ENCODE data around the gene MS4A13. TPM values are rescaled to one million over a fixed set of nuclear protein-coding genes. Genes with fewer than 3 reads are reported as not detected.

Gene MS4A13
- not detected for polyA plus RNA-seq (2012; ENCODE audit: insufficient read depth, insufficient read length, low read depth)

- Histone ChIP-seq H3K27me3 (no peaks in the 10 kb centered on the region), H3K36me3 (no peaks in the 10 kb centered on the region), H3K4me3 (ENCODE audit: low read depth, low read length) (no peak within 1 kb of the TSS), H3K9me3 (no peaks in the 10 kb centered on the region), H3K4me1 (no peaks in the 10 kb centered on the region)
- no peak for DNase-seq
- TF ChIP-seq CTCF (IDR thresholded peaks at IDR 0.05; ENCODE audit: low read depth, low read length): no peak
These were observed at the start of gene MS4A13 for GRCh38 chr11:60515144-60515855. Gene MS4A13 (plus strand): TSS chr11:60515392. CDS start chr11:60518084, 2,692 bp downstream.

GRCh38 chr11:60468829-60469228, 46.4 kb upstream of the MS4A13 start:
- no peaks in the 10 kb centered on the region for H3K4me1 ChIP-seq
- H3K36me3 ChIP-seq: no peaks in the 10 kb centered on the region
- H3K27me3 ChIP-seq: no peaks in the 10 kb centered on the region
- TF ChIP-seq CTCF (IDR thresholded peaks at IDR 0.05; ENCODE audit: low read depth, low read length): no peak
- H3K9me3 ChIP-seq: no peaks in the 10 kb centered on the region
- H3K4me3 ChIP-seq (ENCODE audit: low read depth, low read length): no peak overlapping the region
- DNase-seq: no peak

- TF ChIP-seq CTCF (IDR thresholded peaks at IDR 0.05; ENCODE audit: low read depth, low read length): no peak
- no peaks in the 10 kb centered on the region for H3K36me3 ChIP-seq
- DNase-seq: no peak
- no peaks in the 10 kb centered on the region for H3K4me1 ChIP-seq
- no peak overlapping the region for H3K4me3 ChIP-seq (ENCODE audit: low read depth, low read length)
- no peaks in the 10 kb centered on the region for H3K27me3 ChIP-seq
- no peaks in the 10 kb centered on the region for H3K9me3 ChIP-seq
These were observed 45.5 kb upstream of the MS4A13 start for GRCh38 chr11:60469723-60470122.

- no peak for TF ChIP-seq CTCF (IDR thresholded peaks at IDR 0.05; ENCODE audit: low read depth, low read length)
- no peaks in the 10 kb centered on the region for H3K27me3 ChIP-seq
- H3K36me3 ChIP-seq: no peaks in the 10 kb centered on the region
- H3K4me3 ChIP-seq (ENCODE audit: low read depth, low read length): no peak overlapping the region
- DNase-seq: no peak
- no peaks in the 10 kb centered on the region for H3K9me3 ChIP-seq
- H3K4me1 ChIP-seq: no peaks in the 10 kb centered on the region
These were observed 38.2 kb upstream of the MS4A13 start for GRCh38 chr11:60477035-60477445.

- no peaks in the 10 kb centered on the region for H3K36me3 ChIP-seq
- no peaks in the 10 kb centered on the region for H3K27me3 ChIP-seq
- H3K9me3 ChIP-seq: no peaks in the 10 kb centered on the region
- no peaks in the 10 kb centered on the region for H3K4me1 ChIP-seq
- no peak overlapping the region for H3K4me3 ChIP-seq (ENCODE audit: low read depth, low read length)
- DNase-seq: no peak
- TF ChIP-seq CTCF (IDR thresholded peaks at IDR 0.05; ENCODE audit: low read depth, low read length): no peak
These were observed 32.8 kb upstream of the MS4A13 start for GRCh38 chr11:60482361-60482760.

- Histone ChIP-seq H3K36me3 (no peaks in the 10 kb centered on the region), H3K4me3 (ENCODE audit: low read depth, low read length) (no peak overlapping the region), H3K9me3 (no peaks in the 10 kb centered on the region), H3K27me3 (no peaks in the 10 kb centered on the region), H3K4me1 (no peaks in the 10 kb centered on the region)
- TF ChIP-seq CTCF (IDR thresholded peaks at IDR 0.05; ENCODE audit: low read depth, low read length): no peak
- DNase-seq: no peak
These were observed 29.2 kb upstream of the MS4A13 start for GRCh38 chr11:60485987-60486386.

All from BE2C (cell line).